GM12874 (cell line): ENCODE results near the gene OR5K4.

Source experiments
- CTCF ChIP-seq: IDR thresholded peaks from 2 replicates; pipeline ENCODE4 v1.5.1; 2011; ENCODE audit warnings: low read depth, mild to moderate bottlenecking, control low read depth, low read length, moderate library complexity; ENCODE audit not compliant: insufficient read depth

The OR5K4 gene

GRCh38 chr3:98353554-98353953, at the start of gene OR5K4:
Gene OR5K4, plus strand, starts transcription at chr3:98353854. Its CDS starts 0 bp downstream, at chr3:98353854.
- no peak for TF ChIP-seq CTCF

GRCh38 chr3:98322101-98322500, 31.6 kb upstream of the OR5K4 start:
- no peak for TF ChIP-seq CTCF

GRCh38 chr3:98322686-98323085, 31.0 kb upstream of the OR5K4 start:
- TF ChIP-seq CTCF: no peak

GRCh38 chr3:98323425-98323824, 30.2 kb upstream of the OR5K4 start:
- no peak for TF ChIP-seq CTCF

GRCh38 chr3:98325055-98325454, 28.6 kb upstream of the OR5K4 start:
- no peak for TF ChIP-seq CTCF

- no peak for TF ChIP-seq CTCF
Observed at GRCh38 chr3:98326105-98326893, 27.4 kb upstream of the OR5K4 start.

GRCh38 chr3:98326945-98327344, 26.7 kb upstream of the OR5K4 start:
- no peak for TF ChIP-seq CTCF
